GM19324 (cell line): ENCODE results near the gene IL32.
"Not testable (repeated sequence)": the region's sequence is repeated elsewhere in the genome, so short reads cannot be mapped to it uniquely, and the experiment has no call there.

Experiments
- ATAC-seq: cut with Tn5 transposase; IDR thresholded peaks from one replicate; pipeline ENCODE4 v1.9.1; 2021; ENCODE audit warnings: mild to moderate bottlenecking, moderate library complexity; ENCODE audit not compliant: unreplicated experiment, low FRiP score

The IL32 gene

DNA sequence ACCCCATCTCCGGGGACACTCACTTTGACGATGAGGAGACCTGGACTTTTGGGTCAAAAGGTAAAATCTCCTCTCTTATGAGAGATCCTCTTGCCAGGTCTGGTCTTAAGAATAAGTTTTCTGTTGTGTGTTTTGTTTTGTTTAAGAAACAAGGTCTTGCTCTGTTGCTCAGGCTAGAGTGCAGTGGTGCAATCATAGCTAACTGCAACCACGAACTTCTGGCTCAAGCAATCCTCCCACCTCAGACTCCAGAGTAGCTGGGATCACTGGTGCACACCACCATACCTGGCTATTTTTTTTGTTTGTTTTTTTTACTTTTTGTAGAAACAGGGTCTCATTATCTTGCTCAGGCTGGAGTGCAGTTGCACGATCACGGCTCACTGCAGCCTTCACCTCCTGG, 15.0 kb upstream of the IL32 start:
- no peak for ATAC-seq

DNA sequence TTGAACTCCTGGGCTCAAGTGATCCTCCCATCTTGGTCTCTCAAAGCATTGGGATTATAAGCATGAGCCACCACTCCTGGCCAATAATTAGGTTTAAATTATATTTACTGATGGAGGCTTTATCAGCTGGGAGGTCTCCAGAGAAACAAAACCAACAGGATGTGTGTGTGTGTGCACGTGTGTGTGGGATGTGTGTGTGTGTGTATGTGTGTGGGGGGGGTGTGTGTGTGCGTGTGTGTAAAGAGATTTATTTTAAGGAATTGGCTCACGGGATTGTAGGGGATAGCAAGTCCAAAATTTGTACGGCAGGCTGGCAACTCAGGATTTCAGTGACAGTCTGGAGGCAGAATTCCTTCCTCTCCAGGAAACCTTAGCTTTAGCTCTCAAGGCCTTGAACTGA, 14.4 kb upstream of the IL32 start:
- ATAC-seq, result no peak

DNA sequence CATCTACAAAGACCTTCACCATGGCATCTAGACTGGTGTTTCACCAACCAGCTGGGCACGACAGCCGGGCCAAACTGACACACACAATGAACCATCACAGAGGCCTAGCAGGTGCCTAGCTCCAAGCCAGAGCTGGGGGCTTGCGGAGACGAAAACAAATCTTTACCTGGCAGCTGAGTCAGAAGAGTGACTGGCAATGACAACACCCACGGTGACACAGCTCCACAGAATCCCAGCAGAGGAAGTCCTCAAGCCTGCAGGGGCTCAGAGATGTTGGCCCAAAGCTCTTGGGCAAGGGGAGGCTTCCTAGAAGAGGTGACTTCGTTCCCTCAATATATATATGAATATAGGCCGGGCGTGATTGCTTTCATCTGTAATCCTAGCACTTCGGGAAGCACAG, 13.9 kb upstream of the IL32 start:
- ATAC-seq, result no peak

DNA sequence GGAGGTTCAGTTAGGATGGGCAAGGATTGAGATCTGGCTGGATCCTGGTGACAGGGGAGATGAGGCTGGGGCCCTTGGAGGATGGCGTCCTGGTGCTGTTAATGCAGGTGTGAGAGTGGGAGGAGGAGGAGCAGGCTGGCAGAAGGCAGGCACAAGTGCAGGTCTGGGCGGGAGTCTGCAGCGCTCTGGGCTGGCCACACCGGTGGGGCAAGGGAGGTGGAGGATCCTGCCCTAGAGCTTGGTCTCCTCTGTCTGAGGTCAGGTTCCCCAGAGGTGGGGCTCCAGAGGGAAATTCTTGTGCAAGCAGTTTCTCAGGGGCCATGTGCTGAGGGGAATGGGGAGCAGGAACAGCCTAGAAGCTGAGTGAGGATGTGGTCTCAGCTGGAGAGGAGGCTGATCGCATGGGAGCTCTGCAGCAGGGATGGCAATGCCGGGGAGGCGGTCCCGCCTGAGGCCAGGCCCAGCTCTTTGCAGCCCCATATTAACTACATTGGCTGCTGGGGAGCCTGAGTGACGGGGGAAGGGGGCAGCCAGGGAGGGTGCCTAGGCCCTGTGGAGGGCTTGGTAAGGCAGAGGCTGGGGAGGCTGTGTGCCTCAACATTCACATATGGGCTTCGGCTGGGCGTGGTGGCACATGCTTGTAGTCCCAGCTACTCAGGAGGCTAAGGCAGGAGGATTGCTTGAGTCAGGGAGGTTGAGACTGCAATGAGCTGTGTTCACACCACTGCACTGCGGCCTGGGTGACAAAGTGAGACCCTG, 12.7 kb upstream of the IL32 start:
- ATAC-seq, result not testable (repeated sequence)

DNA sequence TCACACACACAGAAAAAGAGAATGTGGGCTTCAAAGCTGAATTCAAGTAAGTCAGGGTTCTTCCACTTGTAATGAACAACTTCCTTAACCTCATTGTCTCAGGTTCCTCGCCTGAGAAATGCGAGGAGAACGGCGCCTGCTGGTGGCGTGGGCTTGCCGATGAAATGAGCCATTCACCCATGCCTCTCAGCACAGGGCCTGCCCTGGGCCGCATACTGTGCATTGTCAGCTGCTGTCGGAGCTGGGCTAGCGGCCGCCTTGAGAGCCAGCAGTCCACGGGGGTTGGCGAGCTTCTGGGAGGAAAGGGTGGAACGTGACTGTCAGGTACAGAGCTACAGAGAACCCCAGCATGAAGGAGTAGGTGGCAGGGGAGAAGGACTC, 12.1 kb upstream of the IL32 start:
- ATAC-seq, result not testable (repeated sequence)

DNA sequence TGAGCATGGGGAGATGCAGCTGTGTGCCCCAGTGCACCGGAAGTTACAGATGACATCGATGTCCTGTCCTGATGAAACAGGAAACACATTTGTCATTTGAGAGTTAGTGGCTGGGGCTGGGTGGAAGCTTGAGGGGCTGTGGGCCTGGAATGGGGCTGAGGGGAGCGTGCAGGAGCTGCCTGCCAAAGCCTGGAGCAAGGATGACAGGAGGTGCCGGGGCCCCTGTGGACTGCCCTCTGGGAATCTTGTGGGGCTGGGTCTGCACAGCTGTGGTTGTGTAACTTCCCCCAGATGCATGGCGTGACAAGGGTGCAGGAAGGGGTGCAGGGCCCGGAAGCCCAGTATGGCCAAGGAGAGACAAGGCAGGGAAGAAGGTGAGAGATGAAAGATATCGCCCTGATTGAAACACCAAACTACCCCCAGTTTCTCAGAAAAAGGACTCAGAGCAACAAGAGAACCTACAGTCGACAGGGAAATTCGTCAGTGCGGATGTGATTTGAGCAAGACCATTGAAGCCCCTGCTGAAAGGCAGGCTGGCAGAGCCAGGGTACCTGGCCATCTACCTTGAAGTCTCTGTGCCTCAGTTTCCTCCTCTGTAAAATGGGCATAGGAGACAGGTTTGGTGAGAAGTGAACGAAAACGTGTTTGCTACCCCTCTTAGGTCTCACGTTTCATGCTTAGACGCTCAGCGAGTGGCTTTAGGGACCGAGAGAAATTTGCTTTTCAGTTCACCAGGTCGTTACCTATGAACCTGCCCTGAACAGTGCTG, 10.3 kb upstream of the IL32 start:
- no peak for ATAC-seq

DNA sequence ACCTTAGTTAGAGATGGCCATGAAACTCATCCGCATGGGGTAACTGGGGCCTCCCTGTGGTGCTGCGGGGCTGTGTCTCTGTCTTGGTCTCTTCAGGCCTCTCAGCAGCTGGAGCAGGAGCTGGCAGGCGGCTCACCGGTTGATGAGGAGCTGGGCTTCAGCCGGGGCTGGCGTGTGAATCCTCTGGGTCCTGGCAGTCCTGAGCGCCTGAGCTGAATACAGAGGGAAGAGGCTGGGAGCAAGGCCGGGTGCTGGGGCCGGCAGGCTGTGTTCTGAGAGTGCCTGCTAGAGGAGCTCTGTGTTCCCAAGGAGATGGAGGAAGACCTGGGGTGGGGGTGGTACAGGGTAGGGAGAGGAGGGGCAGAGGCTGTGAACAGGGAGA, 9.7 kb upstream of the IL32 start:
- ATAC-seq, result not testable (repeated sequence)

DNA sequence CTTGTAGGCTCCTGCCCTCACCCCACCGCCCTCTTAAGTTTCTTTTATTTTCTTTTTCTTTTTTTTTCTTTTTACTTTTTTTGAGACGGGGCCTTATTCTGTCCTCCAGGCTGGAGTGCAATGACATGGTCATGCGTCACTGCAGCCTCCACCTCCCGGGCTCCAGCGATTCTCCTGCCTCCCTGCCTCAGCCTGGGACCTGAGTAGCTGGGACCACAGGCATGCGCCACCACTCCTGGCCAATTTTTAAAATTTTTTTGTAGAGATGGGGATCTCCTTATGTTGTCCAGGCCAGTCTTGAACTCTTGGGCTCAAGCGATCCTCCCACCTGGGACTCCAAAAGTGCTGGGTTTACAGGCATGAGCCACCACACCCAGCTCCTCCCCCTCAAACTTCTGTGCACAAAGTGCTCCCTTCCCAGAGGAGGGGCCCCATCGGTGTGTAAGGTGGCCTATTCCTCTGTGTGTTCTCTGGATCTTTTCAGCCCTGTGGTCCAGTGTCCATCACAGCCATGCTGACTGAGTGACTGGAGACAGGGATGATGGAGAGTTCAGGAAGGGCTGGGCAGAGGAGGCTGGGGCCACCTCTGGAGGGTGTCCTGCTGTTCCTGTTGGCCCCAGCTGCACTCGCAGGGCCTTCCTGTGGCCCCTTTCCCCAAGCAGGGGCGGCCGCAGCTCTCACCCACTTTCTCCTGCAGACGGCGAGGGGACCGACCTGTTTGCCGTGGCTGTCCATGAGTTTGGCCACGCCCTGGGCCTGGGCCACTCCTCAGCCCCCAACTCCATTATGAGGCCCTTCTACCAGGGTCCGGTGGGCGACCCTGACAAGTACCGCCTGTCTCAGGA, 8.9 kb upstream of the IL32 start:
- no peak for ATAC-seq

DNA sequence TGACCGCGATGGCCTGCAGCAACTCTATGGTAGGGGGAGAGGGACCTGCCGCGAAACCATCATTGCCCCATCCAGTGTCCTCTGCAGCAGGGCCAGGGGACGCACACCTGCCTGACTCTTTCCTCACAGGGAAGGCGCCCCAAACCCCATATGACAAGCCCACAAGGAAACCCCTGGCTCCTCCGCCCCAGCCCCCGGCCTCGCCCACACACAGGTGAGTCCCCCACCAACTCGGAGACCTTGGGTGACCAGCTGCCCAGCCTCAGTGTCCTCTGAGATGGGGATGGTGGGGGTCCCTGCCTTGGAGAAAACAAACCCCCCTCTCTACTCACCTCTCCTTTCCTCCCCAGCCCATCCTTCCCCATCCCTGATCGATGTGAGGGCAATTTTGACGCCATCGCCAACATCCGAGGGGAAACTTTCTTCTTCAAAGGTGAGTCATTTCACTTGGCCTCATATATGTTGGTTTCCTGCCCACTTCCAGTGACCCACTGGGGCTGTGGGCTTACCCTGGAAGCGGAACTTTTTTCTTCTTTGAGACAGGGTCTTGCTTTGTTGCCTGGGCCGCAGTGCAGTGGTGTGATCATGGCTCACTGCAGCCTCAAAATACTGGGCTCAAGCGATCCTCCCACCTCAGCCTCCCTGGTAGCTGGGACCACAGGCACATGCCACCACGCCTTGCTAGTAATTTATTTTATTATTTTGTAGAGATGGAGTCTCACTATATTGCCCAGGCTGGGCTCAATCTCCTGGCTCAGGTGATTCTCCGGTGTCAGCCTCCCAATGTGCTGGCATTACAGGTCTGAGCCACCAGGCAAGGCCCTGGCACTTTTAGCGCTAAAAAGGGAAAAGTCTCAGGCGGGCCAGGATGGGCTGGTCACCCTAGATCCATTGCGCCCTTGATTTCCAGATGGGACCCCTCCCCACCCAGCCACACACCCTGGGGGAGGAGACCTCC, 8.0 kb upstream of the IL32 start:
- ATAC-seq, result no peak

DNA sequence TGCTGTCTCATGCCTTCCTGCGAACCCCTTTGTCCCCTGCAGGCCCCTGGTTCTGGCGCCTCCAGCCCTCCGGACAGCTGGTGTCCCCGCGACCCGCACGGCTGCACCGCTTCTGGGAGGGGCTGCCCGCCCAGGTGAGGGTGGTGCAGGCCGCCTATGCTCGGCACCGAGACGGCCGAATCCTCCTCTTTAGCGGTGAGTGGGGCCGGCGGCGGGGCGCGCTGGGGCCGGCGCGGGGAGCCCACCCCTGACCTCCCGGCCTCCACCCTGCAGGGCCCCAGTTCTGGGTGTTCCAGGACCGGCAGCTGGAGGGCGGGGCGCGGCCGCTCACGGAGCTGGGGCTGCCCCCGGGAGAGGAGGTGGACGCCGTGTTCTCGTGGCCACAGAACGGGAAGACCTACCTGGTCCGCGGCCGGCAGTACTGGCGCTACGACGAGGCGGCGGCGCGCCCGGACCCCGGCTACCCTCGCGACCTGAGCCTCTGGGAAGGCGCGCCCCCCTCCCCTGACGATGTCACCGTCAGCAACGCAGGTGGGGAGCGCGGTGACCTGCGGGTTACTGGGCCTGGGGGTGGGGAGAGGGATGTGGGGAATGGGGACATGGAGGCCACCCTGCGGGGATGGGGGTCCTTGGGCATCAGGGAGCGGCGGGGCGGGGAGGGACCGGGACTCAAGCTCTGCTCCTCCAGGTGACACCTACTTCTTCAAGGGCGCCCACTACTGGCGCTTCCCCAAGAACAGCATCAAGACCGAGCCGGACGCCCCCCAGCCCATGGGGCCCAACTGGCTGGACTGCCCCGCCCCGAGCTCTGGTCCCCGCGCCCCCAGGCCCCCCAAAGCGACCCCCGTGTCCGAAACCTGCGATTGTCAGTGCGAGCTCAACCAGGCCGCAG, 7.1 kb upstream of the IL32 start:
- no peak for ATAC-seq

DNA sequence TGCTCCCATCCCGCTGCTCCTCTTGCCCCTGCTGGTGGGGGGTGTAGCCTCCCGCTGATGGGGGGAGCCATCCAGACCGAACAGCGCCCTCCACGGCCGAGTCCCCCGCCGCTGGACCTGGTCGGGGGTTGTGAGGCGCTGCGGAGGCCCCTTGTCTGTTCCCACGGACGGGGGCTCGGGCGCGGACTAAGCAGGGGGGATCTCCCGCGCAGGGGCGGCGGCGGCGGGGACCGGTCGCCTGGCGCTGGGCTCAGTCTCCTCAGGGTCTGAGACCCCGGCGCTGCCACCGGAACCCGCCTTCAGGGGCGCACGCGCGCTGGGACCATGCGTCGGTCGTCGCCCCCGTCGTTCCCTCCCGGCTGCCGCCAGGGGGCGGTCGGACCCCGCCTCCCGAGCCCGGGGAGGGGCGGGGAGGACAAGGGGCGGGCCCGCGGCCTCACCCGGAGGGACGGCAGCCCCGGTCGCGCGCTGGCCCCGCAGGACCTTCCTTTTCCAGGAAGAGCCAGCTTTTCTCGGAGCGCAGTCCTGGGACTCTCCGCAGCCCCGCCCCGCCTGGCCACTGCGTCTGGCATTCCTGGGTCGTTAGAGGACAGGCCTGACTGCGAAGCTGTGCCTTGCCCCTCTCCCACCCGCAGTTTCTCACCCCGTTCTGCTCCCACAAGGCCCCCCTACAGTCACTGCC, 6.3 kb upstream of the IL32 start:
- peak; percentile 86 for ATAC-seq

DNA sequence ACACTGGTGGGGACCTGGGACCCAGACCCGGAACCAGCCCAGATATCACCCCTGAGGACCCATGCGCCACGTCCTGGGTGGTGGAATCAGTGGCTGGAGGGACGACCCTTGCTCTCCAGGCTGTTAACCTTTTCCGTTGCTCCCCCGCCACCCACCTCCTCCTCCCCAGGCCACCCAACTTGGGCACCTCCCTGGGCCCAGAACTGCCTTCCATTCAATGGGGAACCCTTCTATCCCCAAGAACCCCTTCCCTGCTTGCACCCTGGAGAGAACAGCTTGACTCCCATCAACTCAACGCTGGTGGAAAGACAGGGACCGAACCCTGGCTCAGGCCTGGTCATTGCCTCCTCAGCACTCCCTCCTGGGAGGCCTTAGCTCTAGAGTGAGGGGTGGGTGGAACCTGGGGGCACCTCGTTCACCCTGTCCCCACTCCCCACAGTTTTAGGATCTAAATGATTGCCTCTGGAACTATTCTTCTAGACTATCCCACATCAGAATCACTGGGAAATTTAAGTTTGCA, 5.7 kb upstream of the IL32 start:
- no peak for ATAC-seq

DNA sequence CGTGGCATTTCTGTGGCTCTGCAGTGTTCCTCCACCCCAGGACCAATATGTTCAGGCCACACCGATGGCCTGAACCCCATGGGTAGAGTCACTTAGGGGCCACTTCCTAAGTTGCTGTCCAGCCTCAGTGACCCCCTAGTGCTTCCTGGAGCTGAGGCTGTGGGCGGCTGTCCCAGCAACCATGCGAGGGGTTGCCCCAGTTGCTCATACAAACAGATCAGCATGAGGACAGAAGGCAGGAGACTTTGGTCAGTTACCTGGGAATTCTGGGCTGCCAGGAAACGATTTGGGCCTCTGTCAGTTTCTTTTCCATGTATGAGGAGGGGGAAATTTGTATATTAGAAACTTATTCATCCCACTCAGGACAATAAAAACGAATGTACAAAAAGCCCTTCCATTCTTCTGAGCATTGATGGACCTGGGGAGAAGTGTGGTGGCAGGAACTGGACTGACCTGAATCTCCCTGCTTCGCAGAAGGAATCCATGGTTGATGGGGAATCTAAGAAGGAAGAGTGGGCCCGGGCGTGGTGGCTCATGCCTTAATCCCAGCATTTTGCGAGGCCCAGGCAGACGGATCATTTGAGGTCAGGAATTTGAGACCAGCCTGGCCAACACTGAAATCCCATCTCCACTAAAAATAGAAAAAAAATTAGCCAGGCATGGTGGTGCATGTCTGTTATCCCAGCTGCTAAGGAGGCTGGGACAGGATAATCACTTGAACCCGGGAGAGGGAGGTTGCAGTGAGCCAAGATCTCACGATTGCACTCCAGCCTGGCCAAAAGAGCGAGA, 4.9 kb upstream of the IL32 start:
- no peak for ATAC-seq

DNA sequence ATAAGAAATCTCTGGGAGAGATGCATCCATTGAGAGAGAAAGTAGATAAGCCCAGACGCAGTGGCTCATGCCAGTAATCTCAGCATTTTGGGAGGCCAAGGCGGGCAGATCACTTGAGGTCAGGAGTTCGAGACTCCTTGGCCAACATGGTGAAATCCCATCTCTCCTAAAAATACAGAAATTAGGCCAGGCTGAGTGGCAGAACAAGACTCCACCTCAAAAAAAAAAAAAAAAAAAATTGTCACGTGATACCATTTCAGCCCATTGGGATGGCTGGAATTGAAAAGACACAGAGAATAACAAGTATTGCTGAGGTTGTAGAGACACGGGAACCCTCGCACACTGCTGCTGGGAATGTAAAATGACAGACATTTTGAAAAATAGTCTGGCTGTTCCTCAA, 2.9 kb upstream of the IL32 start:
- no peak for ATAC-seq

DNA sequence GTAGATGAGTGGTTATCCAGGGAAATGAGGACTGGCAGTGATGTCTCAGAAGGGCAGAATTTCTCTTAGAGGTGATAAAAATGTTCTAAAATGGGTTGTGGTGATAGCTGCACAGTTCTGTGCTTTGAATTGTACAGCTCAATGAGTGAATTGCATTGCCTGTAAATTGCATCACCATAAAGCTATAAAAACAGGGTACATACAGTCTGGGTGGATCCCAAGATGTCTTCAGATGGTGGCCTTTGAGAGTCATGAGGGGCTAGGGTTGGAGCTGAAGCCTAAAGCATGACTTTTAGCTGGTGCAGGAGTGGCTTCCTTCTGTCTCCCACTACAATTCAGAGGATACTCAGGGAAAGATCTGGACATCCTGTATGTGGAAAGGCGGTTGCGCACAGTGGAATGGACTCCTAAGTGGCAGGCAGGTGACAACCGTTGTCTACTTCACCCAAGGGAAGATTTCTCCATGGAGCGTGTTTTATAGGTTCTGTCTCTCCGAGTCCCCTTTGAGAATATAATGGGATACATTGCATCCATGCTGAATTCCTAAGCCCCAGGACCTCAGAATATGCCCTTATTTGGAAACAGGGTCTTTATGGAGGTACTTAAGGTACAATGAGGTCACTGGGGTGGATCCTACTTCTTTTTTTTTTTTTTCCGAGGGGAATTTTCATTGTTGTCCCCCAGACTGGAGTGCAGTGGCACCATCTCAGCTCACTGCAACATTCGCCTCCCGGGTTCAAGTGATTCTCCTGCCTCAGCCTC, 1.6 kb upstream of the IL32 start:
- no peak for ATAC-seq

DNA sequence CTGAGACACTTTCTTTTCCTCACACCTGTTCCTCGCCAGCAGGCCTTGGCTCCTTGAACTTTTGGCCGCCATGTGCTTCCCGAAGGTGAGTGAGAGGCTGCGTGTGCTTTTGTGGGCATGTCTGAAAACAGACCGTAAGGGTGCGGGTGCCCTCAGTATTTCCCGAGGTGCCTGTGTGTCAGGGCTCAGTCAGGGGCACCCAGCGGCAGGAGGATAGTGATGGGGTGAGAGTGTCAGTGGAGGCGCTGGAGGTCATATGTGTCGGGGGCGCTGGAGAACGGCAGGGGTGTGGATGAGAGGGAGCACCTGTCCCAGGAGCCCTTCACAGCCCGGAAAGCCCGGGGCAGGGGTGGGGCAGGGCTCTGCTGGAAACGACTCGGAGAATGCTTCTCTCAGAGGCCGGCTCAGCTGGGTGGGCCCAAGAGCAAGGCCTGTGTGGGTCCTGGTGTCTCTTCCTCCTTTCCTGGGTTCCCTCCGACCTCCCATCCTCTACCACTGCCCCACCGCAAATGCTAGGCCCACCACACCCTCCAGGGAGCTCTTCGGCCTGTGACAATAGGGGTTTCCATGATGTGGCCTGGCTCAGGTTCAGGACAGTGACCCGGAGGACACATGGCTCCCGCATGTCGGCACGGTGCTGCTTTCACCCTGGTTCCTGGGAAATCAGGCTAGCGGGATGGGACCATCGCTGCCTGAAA, 451 bp downstream of the IL32 start:
- no peak for ATAC-seq

DNA sequence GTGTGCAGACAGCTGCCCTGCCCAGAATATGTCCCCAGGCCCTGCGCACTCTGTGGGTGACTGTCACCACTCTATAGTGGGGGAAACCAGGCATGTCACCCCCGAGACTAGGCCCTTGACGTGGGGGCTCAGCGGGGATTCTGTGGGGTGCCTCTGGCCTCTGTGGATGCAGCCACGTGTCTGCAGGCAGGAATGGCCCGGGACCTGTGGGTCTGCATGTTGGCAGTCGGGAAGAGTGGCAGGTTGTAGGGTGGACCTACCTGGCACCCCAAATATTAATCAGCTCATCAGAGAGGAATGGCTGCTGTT, 954 bp downstream of the IL32 start:
- no peak for ATAC-seq
